CD14-positive monocyte (primary cell): Measurements from ENCODE around the gene CYTH1. TPM values are rescaled to one million over a fixed set of nuclear protein-coding genes. Genes with fewer than 3 reads are reported as not detected.
A peak's percentile ranks its signal among the peaks of the same experiment; 100 is the strongest.

Experiments
- DNase-seq, 3 donors: peaks; one replicate each; pipeline ENCODE4 v3.0.0-alpha.2; 2011 to 2022
- H2AFZ ChIP-seq: 2 replicates; pipeline ENCODE4 v1.6.0; 2012; ENCODE audit warnings: mild to moderate bottlenecking, low read depth, low read length, inconsistent platforms; ENCODE audit not compliant: insufficient read depth, poor library complexity, severe bottlenecking
- H3K27ac ChIP-seq, 2 donors: 1 replicate in 1 of 2; 2 replicates in 1 of 2; pipeline ENCODE4 v1.5.1; 2012 to 2013; ENCODE audit warnings: low read length in 2 of 2, control low read depth in 1 of 2, inconsistent platforms in 1 of 2, low read depth in 1 of 2, mild to moderate bottlenecking in 1 of 2
- H3K27me3 ChIP-seq, 2 donors: one replicate each; pipeline versions ENCODE4 v1.6.0 to v1.6.1; 2011 to 2013; ENCODE audit warnings: low read length in 2 of 2; ENCODE audit not compliant: control insufficient read depth in 2 of 2, insufficient read depth in 2 of 2
- H3K36me3 ChIP-seq, 2 donors: replicated peaks in 1 of 2; 1 replicate in 1 of 2; 2 replicates in 1 of 2; pipeline versions ENCODE4 v1.5.1 to v1.6.1; 2012 to 2013; ENCODE audit warnings: low read length in 2 of 2, control low read depth in 1 of 2, inconsistent platforms in 1 of 2, mild to moderate bottlenecking in 1 of 2; ENCODE audit not compliant: insufficient read depth in 2 of 2, control insufficient read depth in 1 of 2
- H3K4me1 ChIP-seq, 2 donors: 1 replicate in 1 of 2; 2 replicates in 1 of 2; pipeline versions ENCODE4 v1.5.1 to v1.6.1; 2012 to 2013; ENCODE audit warnings: low read length in 2 of 2, control low read depth in 1 of 2, inconsistent platforms in 1 of 2, mild to moderate bottlenecking in 1 of 2, moderate library complexity in 1 of 2; ENCODE audit not compliant: insufficient read depth in 2 of 2, control insufficient read depth in 1 of 2
- H3K4me2 ChIP-seq: replicated peaks from 2 replicates; pipeline ENCODE3; 2012; ENCODE audit warnings: low read length, moderate library complexity, mild to moderate bottlenecking; ENCODE audit not compliant: poor library complexity, severe bottlenecking; ENCODE audit errors: extremely low read depth
- H3K4me3 ChIP-seq, 3 experiments: fragments of 200-600 bp in 1 of 3; sonication (generic) in 1 of 3; replicated peaks in 1 of 3; 1 replicate in 2 of 3; 2 replicates in 1 of 3; pipeline ENCODE4 v1.5.1; 2011 to 2013; ENCODE audit warnings: low read length in 3 of 3, mild to moderate bottlenecking in 3 of 3, control low read depth in 2 of 3, low read depth in 2 of 3, inconsistent platforms in 1 of 3, moderate library complexity in 1 of 3
- H3K79me2 ChIP-seq: 2 replicates; pipeline ENCODE4 v1.6.0; 2012; ENCODE audit warnings: mild to moderate bottlenecking, control low read depth, inconsistent platforms, low read length, moderate library complexity; ENCODE audit not compliant: insufficient read depth
- H3K9ac ChIP-seq: 2 replicates; pipeline ENCODE4 v1.6.0; 2017; ENCODE audit warnings: low read length, mild to moderate bottlenecking; ENCODE audit not compliant: insufficient read depth, poor library complexity, severe bottlenecking
- H3K9me3 ChIP-seq, 2 donors: replicated peaks in 1 of 2; 1 replicate in 1 of 2; 2 replicates in 1 of 2; pipeline versions ENCODE4 v1.5.1 to v1.6.1; 2012 to 2013; ENCODE audit warnings: low read length in 2 of 2, control low read depth in 1 of 2; ENCODE audit not compliant: control insufficient read depth in 1 of 2, insufficient read depth in 1 of 2
- H4K20me1 ChIP-seq: 2 replicates; pipeline ENCODE4 v1.6.0; 2012; ENCODE audit warnings: mild to moderate bottlenecking, low read length, control low read depth, moderate library complexity; ENCODE audit not compliant: insufficient read depth
- H3K27ac Mint-ChIP-seq, 7 donors: one replicate each; pipeline ENCODE4 v1.8.0; 2020; ENCODE audit warnings: mild to moderate bottlenecking in 7 of 7, mixed read lengths in 7 of 7, moderate library complexity in 6 of 7, inconsistent platforms in 2 of 7
- H3K27me3 Mint-ChIP-seq, 3 donors: one replicate each; pipeline ENCODE4 v1.8.0; 2021 to 2022; ENCODE audit warnings: low read depth in 3 of 3, mild to moderate bottlenecking in 3 of 3, mixed read lengths in 3 of 3, moderate library complexity in 3 of 3, inconsistent platforms in 1 of 3
- H3K36me3 Mint-ChIP-seq, 2 donors: one replicate each; pipeline ENCODE4 v1.8.0; 2020; ENCODE audit warnings: mixed read lengths in 2 of 2, inconsistent platforms in 1 of 2, mild to moderate bottlenecking in 1 of 2
- H3K4me1 Mint-ChIP-seq: one replicate; pipeline ENCODE4 v1.8.0; 2020; ENCODE audit warnings: mild to moderate bottlenecking, mixed read lengths
- H3K4me3 Mint-ChIP-seq, 2 donors: one replicate each; pipeline ENCODE4 v1.8.0; 2020; ENCODE audit warnings: mild to moderate bottlenecking in 2 of 2, mixed read lengths in 2 of 2, moderate library complexity in 1 of 2
- H3K9me3 Mint-ChIP-seq, 7 donors: one replicate each; pipeline ENCODE4 v1.8.0; 2020 to 2022; ENCODE audit warnings: mixed read lengths in 7 of 7, mild to moderate bottlenecking in 6 of 7, moderate library complexity in 6 of 7, inconsistent platforms in 2 of 7
- WGBS: methylation state at CpG from one replicate; pipeline ENCODE4 v1.1.5; 2013; ENCODE audit warnings: missing lambda C conversion rate; ENCODE audit not compliant: insufficient coverage; 5-methylcytosine and 5-hydroxymethylcytosine counted together
- intact Hi-C, 2 donors: fragments of 100-400 bp; cut with micrococcal nuclease; formaldehyde crosslinking; loops; one replicate each; pipeline versions ENCODE4 v1.15.0 to v1.15.1; 2023
- polyA plus RNA-seq, 3 donors: library from polyadenylated mRNA; depleted of rRNA in 1 of 3; unstranded in 2 of 3; stranded (reverse) in 1 of 3; fragments of 300-500 nt in 2 of 3; fragments of >200 nt in 1 of 3; fragmentation: Illumina TruSeq in 2 of 3; gene quantifications; 1 replicate in 2 of 3; 2 replicates in 1 of 3; pipeline ENCODE4 v1.2.3, GENCODE V29; 2012 to 2021
- TF ChIP-seq, protein P1 (sequence below): fragments of 200-600 bp; IDR thresholded peaks from one replicate; pipeline ENCODE4 v1.8.0; 2022; ENCODE audit warnings: antibody characterized with exemption, mild to moderate bottlenecking

CYTH1 gene
- polyA plus RNA-seq, 3 donors: 68.6 to 211 (median 80.9) TPM

DNA sequence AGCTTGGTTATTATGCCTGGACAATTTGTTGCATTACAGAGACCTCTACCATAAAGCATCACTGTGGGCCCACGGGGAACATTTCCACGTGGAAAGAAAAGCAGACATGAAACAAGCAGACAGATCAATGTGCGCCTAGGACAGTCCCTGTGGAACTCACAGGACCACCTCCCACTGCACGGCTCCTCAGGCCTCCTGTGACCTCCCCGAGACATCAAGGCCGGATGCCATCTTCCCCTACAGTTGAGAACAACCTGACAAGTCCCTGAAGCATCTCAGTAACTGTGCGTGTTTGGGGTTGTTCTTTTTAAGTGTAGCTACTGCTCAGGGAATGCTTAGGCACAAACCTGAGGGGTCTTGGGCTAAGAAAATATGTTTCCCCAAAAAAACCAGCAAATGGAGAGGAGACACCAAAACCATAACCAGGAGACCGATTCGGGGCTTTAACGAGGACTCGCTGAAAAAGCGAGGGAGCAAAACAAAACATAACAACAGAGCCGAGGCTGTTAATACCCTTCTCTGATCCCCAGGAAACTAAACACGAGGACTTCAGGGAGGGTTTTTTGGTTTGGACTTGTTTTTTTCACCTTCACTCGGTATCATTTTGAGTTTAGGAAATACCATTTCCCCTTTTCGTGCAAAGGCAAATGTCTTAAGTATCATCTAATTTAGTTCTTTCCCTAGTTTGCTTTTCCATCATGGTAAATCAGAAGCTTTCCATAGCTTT is 87.1 kb downstream of the CYTH1 start:
- H3K79me2 ChIP-seq: no peaks in the 10 kb centered on the region
- H3K36me3 Mint-ChIP-seq: peaks cover 94 to 100% of the 10 kb centered on the region in 2 donors
- peaks cover 93 to 97% of the 10 kb centered on the region in 2 donors for H3K36me3 ChIP-seq
- H3K27ac ChIP-seq: peak overlapping the region in 1 of 2 donors; percentile 6
- H3K9me3 ChIP-seq: no peaks in the 10 kb centered on the region
- intact Hi-C loops: no loop called here
- H3K27me3 ChIP-seq: no peaks in the 10 kb centered on the region
- H2AFZ ChIP-seq: no peak overlapping the region
- H3K9ac ChIP-seq: no peak overlapping the region
- H3K27me3 Mint-ChIP-seq: peaks cover 0 to 3% (median 0%) of the 10 kb centered on the region in 3 donors
- no peak overlapping the region for H3K4me2 ChIP-seq
- DNase-seq: no peak
- peaks cover 90% of the 10 kb centered on the region for H4K20me1 ChIP-seq
- no peak overlapping the region for H3K4me3 ChIP-seq
- TF ChIP-seq, protein P1, sequence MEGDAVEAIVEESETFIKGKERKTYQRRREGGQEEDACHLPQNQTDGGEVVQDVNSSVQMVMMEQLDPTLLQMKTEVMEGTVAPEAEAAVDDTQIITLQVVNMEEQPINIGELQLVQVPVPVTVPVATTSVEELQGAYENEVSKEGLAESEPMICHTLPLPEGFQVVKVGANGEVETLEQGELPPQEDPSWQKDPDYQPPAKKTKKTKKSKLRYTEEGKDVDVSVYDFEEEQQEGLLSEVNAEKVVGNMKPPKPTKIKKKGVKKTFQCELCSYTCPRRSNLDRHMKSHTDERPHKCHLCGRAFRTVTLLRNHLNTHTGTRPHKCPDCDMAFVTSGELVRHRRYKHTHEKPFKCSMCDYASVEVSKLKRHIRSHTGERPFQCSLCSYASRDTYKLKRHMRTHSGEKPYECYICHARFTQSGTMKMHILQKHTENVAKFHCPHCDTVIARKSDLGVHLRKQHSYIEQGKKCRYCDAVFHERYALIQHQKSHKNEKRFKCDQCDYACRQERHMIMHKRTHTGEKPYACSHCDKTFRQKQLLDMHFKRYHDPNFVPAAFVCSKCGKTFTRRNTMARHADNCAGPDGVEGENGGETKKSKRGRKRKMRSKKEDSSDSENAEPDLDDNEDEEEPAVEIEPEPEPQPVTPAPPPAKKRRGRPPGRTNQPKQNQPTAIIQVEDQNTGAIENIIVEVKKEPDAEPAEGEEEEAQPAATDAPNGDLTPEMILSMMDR: no peak
- no peak overlapping the region for H3K4me3 Mint-ChIP-seq
- peaks cover 0 to 2% (median 0%) of the 10 kb centered on the region in 7 donors for H3K9me3 Mint-ChIP-seq
- peak overlapping the region in 1 of 7 donors; percentile 48 for H3K27ac Mint-ChIP-seq
- H3K4me1 ChIP-seq: no peaks in the 10 kb centered on the region
- H3K4me1 Mint-ChIP-seq: peaks cover 3% of the 10 kb centered on the region
- WGBS: 85% methylated on average over 4 of the region's 16 CpGs

DNA sequence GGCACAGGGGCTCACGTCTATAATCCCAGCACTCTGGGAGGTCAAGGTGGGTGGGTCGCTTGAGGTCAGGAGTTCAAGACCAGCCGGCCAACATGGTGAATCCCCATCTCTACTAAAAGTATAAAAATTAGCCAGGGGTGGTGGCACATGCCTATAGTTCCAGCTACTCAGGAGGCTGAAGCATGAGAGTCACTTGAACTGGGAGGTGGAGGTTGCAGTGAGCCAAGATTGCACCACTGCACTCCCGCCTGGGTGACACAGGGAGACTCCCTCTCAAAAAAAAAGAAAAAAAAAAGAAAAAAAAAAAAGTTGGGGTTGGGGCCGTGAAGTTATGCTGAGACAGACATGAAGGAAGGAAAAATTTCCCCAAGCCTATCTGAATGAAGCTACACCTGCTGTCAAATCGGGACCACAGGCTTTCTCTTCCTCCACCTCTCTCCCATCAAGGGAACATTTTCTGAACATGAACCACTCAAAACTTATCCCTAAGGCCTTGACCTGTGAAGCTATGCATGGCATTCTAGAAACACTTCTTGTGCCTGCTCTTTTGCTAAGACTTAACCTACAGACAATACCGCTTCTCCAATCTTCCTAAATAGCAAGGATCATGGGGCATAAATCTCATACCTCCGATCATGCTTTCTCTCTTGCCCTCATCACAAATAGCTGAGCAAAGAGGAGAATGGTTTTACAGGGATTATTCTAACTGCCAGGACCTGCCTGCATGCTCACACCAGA is 88.6 kb downstream of the CYTH1 start:
- Mint-ChIP-seq H3K4me3 (no peak overlapping the region), H3K4me1 (peaks cover 3% of the 10 kb centered on the region), H3K9me3 (peaks cover 0 to 2% (median 0%) of the 10 kb centered on the region in 7 donors), H3K27me3 (peaks cover 0 to 2% (median 0%) of the 10 kb centered on the region in 3 donors), H3K36me3 (peaks cover 94 to 100% of the 10 kb centered on the region in 2 donors), H3K27ac (peak overlapping the region in 6 of 7 donors; percentile 8 to 79 (median 46))
- Histone ChIP-seq H3K36me3 (peaks cover 93 to 97% of the 10 kb centered on the region in 2 donors), H3K79me2 (no peaks in the 10 kb centered on the region), H3K9me3 (no peaks in the 10 kb centered on the region), H3K4me3 (no peak overlapping the region), H2AFZ (no peak overlapping the region), H3K27ac (peak overlapping the region in 1 of 2 donors; percentile 27), H3K4me1 (no peaks in the 10 kb centered on the region), H3K9ac (no peak overlapping the region), H3K4me2 (no peak overlapping the region), H3K27me3 (no peaks in the 10 kb centered on the region), H4K20me1 (peaks cover 91% of the 10 kb centered on the region)
- TF ChIP-seq, protein P1: no peak
- intact Hi-C loops: no loop called here
- DNase-seq: no peak
- 100% methylated on average over 1 of the region's 8 CpGs for WGBS
